Testis (tissue), 2 donors: ENCODE results near the gene GALNT17.

Experiments used
- CTCF ChIP-seq, 3 experiments: fragments of 450-650 bp in 2 of 3; fragments of 200-600 bp in 1 of 3; sonication (generic) in 1 of 3; IDR thresholded peaks; one replicate each; pipeline ENCODE4 v1.5.1; 2016 to 2019; ENCODE audit warnings: antibody characterized with exemption in 3 of 3, mild to moderate bottlenecking in 2 of 3, moderate library complexity in 1 of 3
- POLR2A ChIP-seq: fragments of 450-650 bp; IDR thresholded peaks from one replicate; pipeline ENCODE4 v1.6.1; 2017; ENCODE audit warnings: antibody characterized with exemption, mild to moderate bottlenecking, moderate library complexity

- TF ChIP-seq CTCF (IDR thresholded peaks at IDR 0.05) (no peak), POLR2A (no peak)
These were observed 377.4 kb downstream of the GALNT17 start for GRCh38 chr7:71509381-71509780.
